DOHH2 (cell line): ENCODE data around the gene DCLK1.
"Not testable (repeated sequence)": the region's sequence is repeated elsewhere in the genome, so short reads cannot be mapped to it uniquely, and the experiment has no call there.

Experiments
- EZH2phosphoT487 ChIP-seq: fragments of 200-600 bp; sonication (generic); IDR thresholded peaks from 2 replicates; pipeline ENCODE4 v1.6.1; 2017; ENCODE audit warnings: borderline replicate concordance, mild to moderate bottlenecking, antibody characterized with exemption, low read length, moderate library complexity, mixed read lengths
- TF ChIP-seq, protein P1 (sequence below): fragments of 200-600 bp; sonication (generic); IDR thresholded peaks from one replicate; pipeline ENCODE4 v1.5.1; 2014; ENCODE audit warnings: antibody characterized with exemption, mild to moderate bottlenecking, low read depth, low read length; ENCODE audit not compliant: poor library complexity, severe bottlenecking

DNA sequence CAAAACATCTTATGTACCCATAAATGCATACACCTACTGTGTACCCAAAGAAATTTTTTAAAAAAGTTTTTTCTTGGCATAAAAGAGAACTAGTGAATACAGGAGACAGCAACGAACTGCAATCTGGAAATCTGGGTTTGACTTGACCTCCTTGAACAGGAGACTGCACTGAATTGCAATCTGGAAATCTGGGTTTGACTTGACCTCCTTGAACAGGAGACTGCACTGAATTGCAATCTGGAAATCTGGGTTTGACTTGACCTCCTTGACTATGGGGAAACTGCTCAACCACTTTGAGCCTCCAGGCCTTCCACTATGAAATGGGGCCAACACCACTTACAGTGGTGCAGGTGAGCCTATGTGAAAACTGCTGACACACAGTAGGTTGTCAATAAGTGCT lies 147.5 kb downstream of the DCLK1 start:
- TF ChIP-seq, protein P1, sequence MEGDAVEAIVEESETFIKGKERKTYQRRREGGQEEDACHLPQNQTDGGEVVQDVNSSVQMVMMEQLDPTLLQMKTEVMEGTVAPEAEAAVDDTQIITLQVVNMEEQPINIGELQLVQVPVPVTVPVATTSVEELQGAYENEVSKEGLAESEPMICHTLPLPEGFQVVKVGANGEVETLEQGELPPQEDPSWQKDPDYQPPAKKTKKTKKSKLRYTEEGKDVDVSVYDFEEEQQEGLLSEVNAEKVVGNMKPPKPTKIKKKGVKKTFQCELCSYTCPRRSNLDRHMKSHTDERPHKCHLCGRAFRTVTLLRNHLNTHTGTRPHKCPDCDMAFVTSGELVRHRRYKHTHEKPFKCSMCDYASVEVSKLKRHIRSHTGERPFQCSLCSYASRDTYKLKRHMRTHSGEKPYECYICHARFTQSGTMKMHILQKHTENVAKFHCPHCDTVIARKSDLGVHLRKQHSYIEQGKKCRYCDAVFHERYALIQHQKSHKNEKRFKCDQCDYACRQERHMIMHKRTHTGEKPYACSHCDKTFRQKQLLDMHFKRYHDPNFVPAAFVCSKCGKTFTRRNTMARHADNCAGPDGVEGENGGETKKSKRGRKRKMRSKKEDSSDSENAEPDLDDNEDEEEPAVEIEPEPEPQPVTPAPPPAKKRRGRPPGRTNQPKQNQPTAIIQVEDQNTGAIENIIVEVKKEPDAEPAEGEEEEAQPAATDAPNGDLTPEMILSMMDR: not testable (repeated sequence)
- not testable (repeated sequence) for TF ChIP-seq EZH2phosphoT487
